Astrocyte of the spinal cord (primary cell): ENCODE measurements around the gene C1orf116.
A peak's percentile ranks its signal among the peaks of the same experiment; 100 is the strongest.

ENCODE experiments used
- DNase-seq: peaks from one replicate; pipeline ENCODE4 v3.0.0; 2011; ENCODE audit warnings: low read depth, low spot score
- H3K4me3 ChIP-seq: 2 replicates; pipeline ENCODE4 v1.5.1; 2011; ENCODE audit warnings: low read depth, mild to moderate bottlenecking, low read length, moderate library complexity
- in situ Hi-C: cut with HindIII; loops from 2 replicates; pipeline ENCODE4 v1.10.0; 2017; ENCODE audit warnings: low sequenced_read_pairs
- TF ChIP-seq, protein P1 (sequence below): IDR thresholded peaks from 2 replicates; pipeline ENCODE4 v1.5.1; 2012; ENCODE audit warnings: low read depth, mild to moderate bottlenecking, low read length, inconsistent platforms

C1orf116 gene

DNA sequence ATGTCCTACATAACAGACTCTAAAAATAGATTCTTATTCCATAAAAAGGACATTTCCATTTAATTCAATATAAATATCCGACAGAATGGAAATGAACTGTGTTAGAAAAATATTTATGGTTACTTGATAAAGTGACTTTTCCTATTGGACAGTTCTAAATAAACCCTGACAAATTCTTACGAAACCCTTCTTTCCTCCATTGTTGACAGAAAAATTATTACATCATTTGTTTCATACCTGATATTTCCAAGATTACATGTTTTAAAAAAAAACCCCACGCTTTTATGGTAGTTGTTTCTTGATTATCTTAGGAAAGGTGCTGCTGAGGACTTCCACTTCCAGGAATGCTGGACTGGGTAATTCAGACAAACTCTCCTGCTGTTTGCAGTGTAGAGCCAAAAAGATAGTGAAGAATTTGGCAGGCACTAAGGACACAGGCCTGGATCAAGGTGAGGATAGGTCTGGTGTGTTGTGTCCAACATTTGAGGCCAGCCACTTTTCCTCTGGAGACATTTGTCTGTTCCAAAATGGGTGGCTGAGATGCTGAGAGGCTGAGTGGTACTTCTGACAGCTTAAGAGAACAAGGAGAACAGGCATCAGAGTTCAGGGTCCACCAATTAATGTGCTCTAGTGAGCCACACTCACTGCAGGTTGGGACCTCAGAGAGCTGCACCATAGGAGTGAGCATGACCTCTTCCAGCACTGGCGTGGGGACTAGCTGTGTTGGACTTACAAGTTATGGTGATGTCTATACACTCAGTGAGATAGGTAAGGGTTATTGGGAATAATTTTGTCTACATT is 7.0 kb upstream of the C1orf116 start:
- in situ Hi-C loops = no loop called here
- TF ChIP-seq, protein P1, sequence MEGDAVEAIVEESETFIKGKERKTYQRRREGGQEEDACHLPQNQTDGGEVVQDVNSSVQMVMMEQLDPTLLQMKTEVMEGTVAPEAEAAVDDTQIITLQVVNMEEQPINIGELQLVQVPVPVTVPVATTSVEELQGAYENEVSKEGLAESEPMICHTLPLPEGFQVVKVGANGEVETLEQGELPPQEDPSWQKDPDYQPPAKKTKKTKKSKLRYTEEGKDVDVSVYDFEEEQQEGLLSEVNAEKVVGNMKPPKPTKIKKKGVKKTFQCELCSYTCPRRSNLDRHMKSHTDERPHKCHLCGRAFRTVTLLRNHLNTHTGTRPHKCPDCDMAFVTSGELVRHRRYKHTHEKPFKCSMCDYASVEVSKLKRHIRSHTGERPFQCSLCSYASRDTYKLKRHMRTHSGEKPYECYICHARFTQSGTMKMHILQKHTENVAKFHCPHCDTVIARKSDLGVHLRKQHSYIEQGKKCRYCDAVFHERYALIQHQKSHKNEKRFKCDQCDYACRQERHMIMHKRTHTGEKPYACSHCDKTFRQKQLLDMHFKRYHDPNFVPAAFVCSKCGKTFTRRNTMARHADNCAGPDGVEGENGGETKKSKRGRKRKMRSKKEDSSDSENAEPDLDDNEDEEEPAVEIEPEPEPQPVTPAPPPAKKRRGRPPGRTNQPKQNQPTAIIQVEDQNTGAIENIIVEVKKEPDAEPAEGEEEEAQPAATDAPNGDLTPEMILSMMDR = no peak

DNA sequence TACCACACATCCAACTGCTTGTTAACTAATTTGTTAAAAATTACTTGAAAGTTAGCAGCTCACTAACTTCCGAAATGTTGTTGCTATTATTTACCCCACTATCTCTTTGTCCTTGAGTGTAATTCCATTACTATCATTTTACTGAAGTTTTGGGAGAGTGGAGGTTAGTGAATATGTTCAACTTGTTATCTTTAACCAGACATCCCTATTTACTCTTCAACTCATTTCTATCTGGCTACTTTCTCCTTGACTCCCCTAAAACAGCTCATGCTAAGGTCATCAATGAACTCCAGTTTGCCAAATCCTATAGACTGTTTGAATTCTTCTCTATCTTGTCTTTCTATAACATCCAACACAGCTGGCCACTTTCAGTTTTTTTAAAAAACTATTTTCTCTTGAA is 4.3 kb upstream of the C1orf116 start:
- TF ChIP-seq, protein P1 = no peak
- no peak overlapping the region for H3K4me3 ChIP-seq
- no peak for DNase-seq
- in situ Hi-C loops = no loop called here

More for the DNA sequence above, 7.0 kb upstream of the C1orf116 start:
- no peak for DNase-seq
- H3K4me3 ChIP-seq = no peak overlapping the region

DNA sequence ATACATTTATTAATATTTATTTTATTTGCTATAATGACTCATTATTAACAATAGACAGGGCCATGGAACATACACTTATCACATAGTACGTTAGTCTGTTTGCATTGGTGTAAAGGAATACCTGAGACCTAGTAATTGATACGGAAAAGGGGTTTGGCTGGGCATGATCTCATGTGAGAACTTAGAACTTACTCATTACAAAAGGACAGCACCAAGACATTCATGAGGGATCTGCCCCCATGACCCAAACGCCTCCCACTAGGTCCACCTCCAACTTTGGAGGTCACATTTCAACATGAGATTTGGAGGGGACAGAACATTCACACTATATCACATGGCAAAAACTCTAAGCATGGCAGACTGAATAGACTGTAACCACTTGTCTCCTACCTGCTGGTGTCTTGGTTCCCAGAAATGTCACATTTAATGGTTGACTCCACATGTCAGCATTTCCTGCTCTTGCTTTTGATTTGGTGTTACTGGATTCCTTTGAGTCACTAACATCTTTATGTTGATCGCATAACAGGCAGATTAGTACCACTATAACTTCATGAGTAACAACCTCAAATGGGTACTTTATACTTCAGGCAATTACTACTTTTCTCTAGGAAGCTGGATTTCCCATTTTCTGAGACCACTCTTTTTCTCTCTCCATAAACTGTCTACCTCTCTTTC is 3.5 kb upstream of the C1orf116 start:
- in situ Hi-C loops = no loop called here
- H3K4me3 ChIP-seq = no peak overlapping the region
- DNase-seq = no peak
- TF ChIP-seq, protein P1 = no peak

DNA sequence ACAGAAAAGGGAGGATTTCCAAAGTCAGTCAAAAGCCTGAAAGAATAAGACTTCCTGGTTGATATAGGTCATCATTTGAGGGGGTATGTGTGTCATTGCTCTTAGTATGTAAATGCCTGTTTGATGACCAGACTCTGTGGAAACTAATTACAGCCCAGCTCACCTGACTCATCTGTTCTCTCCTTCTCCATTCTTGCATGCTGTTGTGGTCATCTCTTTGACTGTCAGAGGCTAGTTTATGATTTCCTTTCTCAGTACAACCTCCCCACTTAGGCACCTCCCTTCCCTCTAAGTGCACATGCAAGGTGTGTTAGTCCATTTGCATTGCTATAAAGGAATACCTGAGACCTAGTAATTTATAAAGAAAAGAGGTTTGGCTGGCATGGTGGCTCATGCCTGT is 2.4 kb upstream of the C1orf116 start:
- peak; percentile 60 for DNase-seq
- in situ Hi-C loops = no loop called here
- H3K4me3 ChIP-seq = no peak overlapping the region
- TF ChIP-seq, protein P1 = no peak

DNA sequence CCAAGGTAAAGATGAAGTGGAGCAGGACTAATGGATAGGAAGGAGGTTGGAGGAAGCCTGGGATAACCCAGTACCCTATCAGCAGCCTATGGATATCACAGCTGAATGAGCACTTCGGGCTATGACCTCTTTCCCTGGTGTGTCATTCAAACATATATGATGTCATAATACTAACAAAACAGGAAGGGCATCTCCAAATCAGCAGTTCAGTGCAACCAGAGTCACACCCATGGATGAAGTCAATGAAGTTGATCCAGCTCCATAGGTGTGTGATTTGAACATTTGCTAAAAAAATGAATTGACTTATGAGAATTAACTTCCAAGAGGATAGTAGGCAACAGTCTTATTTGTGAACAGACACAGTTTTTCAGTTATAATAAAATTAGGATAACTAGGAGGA is 1.7 kb upstream of the C1orf116 start:
- in situ Hi-C loops = no loop called here
- DNase-seq = no peak
- TF ChIP-seq, protein P1 = no peak
- no peak overlapping the region for H3K4me3 ChIP-seq

DNA sequence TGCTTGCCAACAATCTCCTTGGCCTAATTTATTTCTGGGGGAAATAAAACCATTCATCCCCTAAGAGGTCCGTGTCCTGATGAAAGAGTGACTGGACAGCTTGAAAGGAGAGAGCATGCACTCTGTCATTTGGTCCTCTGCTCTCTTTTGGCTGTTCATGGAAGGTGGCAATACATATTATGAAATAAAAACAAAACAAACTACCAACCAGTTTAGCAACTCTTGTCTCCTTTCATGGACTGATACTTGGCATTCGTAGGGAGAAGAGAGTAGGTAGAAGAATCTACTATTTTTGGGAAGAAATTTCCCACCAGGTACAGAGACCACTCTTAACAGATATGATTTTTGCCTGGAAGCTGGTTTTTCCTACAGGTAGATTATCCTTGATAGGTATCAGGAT is 746 bp upstream of the C1orf116 start:
- DNase-seq = no peak
- in situ Hi-C loops = no loop called here
- H3K4me3 ChIP-seq = no peak overlapping the region
- TF ChIP-seq, protein P1 = no peak
